IPS DF 4.7 (cell line): ENCODE data around the gene COLQ.
A peak's percentile ranks its signal among the peaks of the same experiment; 100 is the strongest.
"Not testable (repeated sequence)": the region's sequence is repeated elsewhere in the genome, so short reads cannot be mapped to it uniquely, and the experiment has no call there.

Source experiments
- DNase-seq: peaks from one replicate; pipeline ENCODE4 v3.0.0-alpha.2; 2013; ENCODE audit warnings: low spot score; ENCODE audit errors: extremely low read depth

Gene COLQ

GRCh38 chr3:15492847-15493360 lies 28.6 kb downstream of the COLQ start:
- no peak for DNase-seq

GRCh38 chr3:15491143-15491542 lies 30.4 kb downstream of the COLQ start:
- no peak for DNase-seq

GRCh38 chr3:15490158-15490557 lies 31.3 kb downstream of the COLQ start:
- no peak for DNase-seq

- no peak for DNase-seq
Observed at GRCh38 chr3:15488002-15488401, 33.5 kb downstream of the COLQ start.

GRCh38 chr3:15486979-15487378 lies 34.5 kb downstream of the COLQ start:
- DNase-seq: no peak

- DNase-seq: no peak
Observed at GRCh38 chr3:15486020-15486419, 35.5 kb downstream of the COLQ start.

- DNase-seq: not testable (repeated sequence)
Observed at GRCh38 chr3:15484551-15484950, 37.0 kb downstream of the COLQ start.

GRCh38 chr3:15479400-15480224 lies 41.9 kb downstream of the COLQ start:
- DNase-seq: no peak

- DNase-seq: no peak
Observed at GRCh38 chr3:15478640-15478979, 42.9 kb downstream of the COLQ start.

GRCh38 chr3:15477951-15478639 lies 43.4 kb downstream of the COLQ start:
- no peak for DNase-seq

- no peak for DNase-seq
Observed at GRCh38 chr3:15476378-15476777, 45.1 kb downstream of the COLQ start.

- no peak for DNase-seq
Observed at GRCh38 chr3:15475161-15475560, 46.3 kb downstream of the COLQ start.

GRCh38 chr3:15471861-15472260 lies 49.6 kb downstream of the COLQ start:
- DNase-seq: no peak

- DNase-seq: no peak
Observed at GRCh38 chr3:15470849-15471248, 50.7 kb downstream of the COLQ start.

- DNase-seq: peak; percentile 16
Observed at GRCh38 chr3:15470261-15470660, 51.2 kb downstream of the COLQ start.

- DNase-seq: no peak
Observed at GRCh38 chr3:15467227-15468181, 54.0 kb downstream of the COLQ start.

- no peak for DNase-seq
Observed at GRCh38 chr3:15465876-15466585, 55.5 kb downstream of the COLQ start.

GRCh38 chr3:15462451-15462850 lies 59.1 kb downstream of the COLQ start:
- DNase-seq: no peak

- DNase-seq: no peak
Observed at GRCh38 chr3:15460891-15461531, 60.5 kb downstream of the COLQ start.

GRCh38 chr3:15458212-15458780 lies 63.2 kb downstream of the COLQ start:
- DNase-seq: no peak
